Body of pancreas (tissue), 4 donors: ENCODE data around the gene MAP2K4. TPM values are rescaled to one million over a fixed set of nuclear protein-coding genes. Genes with fewer than 3 reads are reported as not detected.

Experiments
- ATAC-seq: fragments of 150-250 bp; one replicate; pipeline ENCODE4 v1.9.1; 2016
- DNase-seq, 4 donors: peaks; one replicate each; pipeline ENCODE4 v3.0.0-alpha.2; 2019
- H3K27ac ChIP-seq, 4 donors: fragments of 200-600 bp; sonication (generic); 1 replicate in 3 of 4; 2 replicates in 1 of 4; pipeline versions ENCODE4 v1.5.1 to v1.6.1; 2016 to 2019; ENCODE audit warnings: mild to moderate bottlenecking in 1 of 4, mixed read lengths in 1 of 4, moderate library complexity in 1 of 4
- H3K27me3 ChIP-seq, 2 donors: fragments of 200-600 bp; sonication (generic); one replicate each; pipeline ENCODE4 v1.6.0; 2016; ENCODE audit warnings: mild to moderate bottlenecking in 1 of 2
- H3K36me3 ChIP-seq, 2 donors: fragments of 200-600 bp; sonication (generic); replicated peaks in 1 of 2; 2 replicates each; pipeline ENCODE4 v1.5.1; 2016; ENCODE audit warnings: low read depth in 2 of 2; ENCODE audit not compliant: insufficient read depth in 1 of 2
- H3K4me1 ChIP-seq: fragments of 200-600 bp; sonication (generic); one replicate; pipeline ENCODE4 v1.6.0; 2016
- H3K4me3 ChIP-seq, 2 donors: fragments of 200-600 bp; sonication (generic); 1 replicate in 1 of 2; 2 replicates in 1 of 2; pipeline ENCODE4 v1.5.1; 2016 to 2019
- H3K9me3 ChIP-seq, 3 donors: fragments of 200-600 bp; sonication (generic); 1 replicate in 2 of 3; 2 replicates in 1 of 3; pipeline ENCODE4 v1.5.1; 2016
- POLR2A ChIP-seq, 3 donors: fragments of 450-650 bp; IDR thresholded peaks; one replicate each; pipeline ENCODE4 v1.6.1; 2016; ENCODE audit warnings: antibody characterized with exemption in 3 of 3, mild to moderate bottlenecking in 2 of 3
- WGBS, 2 donors: methylation state at CpG; one replicate each; pipeline ENCODE4 v1.1.5; 2017; 5-methylcytosine and 5-hydroxymethylcytosine counted together
- intact Hi-C: fragments of 100-400 bp; cut with DNase I; formaldehyde crosslinking; loops from one replicate; pipeline ENCODE4 v1.15.1; 2023
- total RNA-seq, 2 donors: library from RNA; depleted of rRNA; stranded (reverse); fragments of >200 nt; gene quantifications; one replicate each; pipeline ENCODE4 v1.1.0, GENCODE V29; 2016
- TF ChIP-seq, protein P1 (sequence below), 7 experiments: fragments of 450-650 bp in 4 of 7; fragments of 200-600 bp in 3 of 7; sonication (generic) in 3 of 7; IDR thresholded peaks; one replicate each; pipeline ENCODE4 v1.5.1; 2016 to 2019; ENCODE audit warnings: antibody characterized with exemption in 7 of 7

The MAP2K4 gene
- total RNA-seq, 2 donors from 2014 or later: 12.5 to 15.2 TPM

DNA sequence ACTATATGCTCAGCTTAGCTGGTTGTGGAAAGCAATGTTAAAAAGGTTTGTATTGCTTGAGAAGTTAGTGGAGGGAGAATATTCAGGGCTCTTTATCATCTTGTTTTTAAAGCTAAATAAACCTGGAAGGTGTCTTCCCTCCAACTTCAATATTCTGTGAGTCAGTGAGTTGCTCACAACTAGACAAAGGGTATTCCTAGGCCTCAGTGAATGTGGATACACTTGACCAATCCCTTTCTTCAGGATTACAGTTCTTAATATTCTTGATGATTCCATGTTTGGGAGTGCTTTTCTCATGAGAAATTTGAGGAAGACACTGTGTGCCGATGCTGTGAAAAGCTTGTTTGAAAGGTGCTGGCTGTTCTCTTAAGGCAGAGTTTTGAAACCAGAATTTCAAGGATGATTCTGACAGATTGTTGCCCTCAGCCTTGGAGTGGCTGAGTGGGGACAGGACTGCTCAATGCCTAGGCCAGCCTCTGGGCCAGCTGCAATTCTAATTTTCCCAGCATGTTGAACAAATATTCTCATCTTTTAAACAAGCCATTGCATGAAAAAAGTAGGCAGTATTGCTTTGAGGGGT, 30.1 kb downstream of the MAP2K4 start:
- WGBS, 2 donors: 93 to 100% methylated on average over 1 of the region's 1 CpG
- Histone ChIP-seq H3K36me3 (no peaks in the 10 kb centered on the region), H3K9me3 (no peaks in the 10 kb centered on the region), H3K4me1 (peaks cover 42% of the 10 kb centered on the region), H3K4me3 (no peak overlapping the region), H3K27ac (no peak overlapping the region), H3K27me3 (no peaks in the 10 kb centered on the region)
- TF ChIP-seq, protein P1, sequence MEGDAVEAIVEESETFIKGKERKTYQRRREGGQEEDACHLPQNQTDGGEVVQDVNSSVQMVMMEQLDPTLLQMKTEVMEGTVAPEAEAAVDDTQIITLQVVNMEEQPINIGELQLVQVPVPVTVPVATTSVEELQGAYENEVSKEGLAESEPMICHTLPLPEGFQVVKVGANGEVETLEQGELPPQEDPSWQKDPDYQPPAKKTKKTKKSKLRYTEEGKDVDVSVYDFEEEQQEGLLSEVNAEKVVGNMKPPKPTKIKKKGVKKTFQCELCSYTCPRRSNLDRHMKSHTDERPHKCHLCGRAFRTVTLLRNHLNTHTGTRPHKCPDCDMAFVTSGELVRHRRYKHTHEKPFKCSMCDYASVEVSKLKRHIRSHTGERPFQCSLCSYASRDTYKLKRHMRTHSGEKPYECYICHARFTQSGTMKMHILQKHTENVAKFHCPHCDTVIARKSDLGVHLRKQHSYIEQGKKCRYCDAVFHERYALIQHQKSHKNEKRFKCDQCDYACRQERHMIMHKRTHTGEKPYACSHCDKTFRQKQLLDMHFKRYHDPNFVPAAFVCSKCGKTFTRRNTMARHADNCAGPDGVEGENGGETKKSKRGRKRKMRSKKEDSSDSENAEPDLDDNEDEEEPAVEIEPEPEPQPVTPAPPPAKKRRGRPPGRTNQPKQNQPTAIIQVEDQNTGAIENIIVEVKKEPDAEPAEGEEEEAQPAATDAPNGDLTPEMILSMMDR (IDR thresholded peaks at IDR 0.05): no peak
- no peak for TF ChIP-seq POLR2A (IDR thresholded peaks at IDR 0.05)
- intact Hi-C loops: no loop called here
- ATAC-seq (no peak), DNase-seq (no peak)

DNA sequence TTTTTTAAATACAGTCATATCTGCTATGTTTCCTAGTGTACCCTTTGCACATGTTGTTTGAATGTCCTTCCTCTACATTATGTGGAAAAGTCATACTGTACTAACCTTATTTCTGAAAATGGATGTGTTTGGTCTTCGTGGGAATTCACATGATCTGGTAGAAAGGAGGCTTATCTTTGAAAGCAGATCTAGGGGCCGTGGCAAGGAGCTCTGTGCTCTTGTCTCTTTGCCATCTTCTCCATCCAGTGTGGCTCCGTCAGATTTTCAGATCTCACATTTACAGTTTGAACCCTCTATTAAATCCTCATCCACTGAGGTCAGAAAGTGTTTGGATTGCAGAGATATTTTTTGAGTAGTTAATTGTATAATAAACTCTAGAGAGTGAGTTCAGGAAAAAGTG, 32.9 kb downstream of the MAP2K4 start:
- H3K36me3 ChIP-seq: no peaks in the 10 kb centered on the region
- H3K4me1 ChIP-seq: peaks cover 29% of the 10 kb centered on the region
- intact Hi-C loops: no loop called here
- no peaks in the 10 kb centered on the region for H3K27me3 ChIP-seq
- no peak overlapping the region for H3K4me3 ChIP-seq
- ATAC-seq (no peak), DNase-seq (no peak)
- no peaks in the 10 kb centered on the region for H3K9me3 ChIP-seq
- no peak overlapping the region for H3K27ac ChIP-seq
- 41 to 57% methylated on average over 3 of the region's 3 CpGs for WGBS, 2 donors
- TF ChIP-seq, protein P1 (IDR thresholded peaks at IDR 0.05): no peak
- no peak for TF ChIP-seq POLR2A (IDR thresholded peaks at IDR 0.05)

DNA sequence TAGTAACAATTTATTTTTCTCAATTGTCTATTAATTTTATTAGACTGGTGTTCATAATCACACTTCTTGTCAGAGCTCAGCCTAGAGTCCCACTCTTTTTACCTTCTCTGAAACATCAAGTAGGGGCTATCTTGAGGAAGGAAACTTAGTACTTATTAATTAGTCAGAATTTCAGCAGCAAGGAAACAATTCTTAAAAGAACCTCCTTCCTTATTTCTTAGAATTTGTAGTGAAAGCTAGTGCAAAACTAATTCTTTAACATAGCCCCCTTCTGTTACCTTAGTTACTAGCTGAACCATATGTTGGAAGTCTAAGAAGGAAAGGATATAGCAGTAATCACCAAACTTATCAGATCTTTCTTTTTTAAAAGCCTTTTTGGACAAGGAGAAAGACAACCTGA, 35.2 kb downstream of the MAP2K4 start:
- intact Hi-C loops: no loop called here
- no peaks in the 10 kb centered on the region for H3K9me3 ChIP-seq
- no peak overlapping the region for H3K27ac ChIP-seq
- H3K36me3 ChIP-seq: no peaks in the 10 kb centered on the region
- H3K27me3 ChIP-seq: no peaks in the 10 kb centered on the region
- TF ChIP-seq, protein P1 (IDR thresholded peaks at IDR 0.05): no peak
- TF ChIP-seq POLR2A (IDR thresholded peaks at IDR 0.05): no peak
- ATAC-seq: no peak
- H3K4me3 ChIP-seq: no peak overlapping the region
- no peak for DNase-seq
- H3K4me1 ChIP-seq: peaks cover 17% of the 10 kb centered on the region

DNA sequence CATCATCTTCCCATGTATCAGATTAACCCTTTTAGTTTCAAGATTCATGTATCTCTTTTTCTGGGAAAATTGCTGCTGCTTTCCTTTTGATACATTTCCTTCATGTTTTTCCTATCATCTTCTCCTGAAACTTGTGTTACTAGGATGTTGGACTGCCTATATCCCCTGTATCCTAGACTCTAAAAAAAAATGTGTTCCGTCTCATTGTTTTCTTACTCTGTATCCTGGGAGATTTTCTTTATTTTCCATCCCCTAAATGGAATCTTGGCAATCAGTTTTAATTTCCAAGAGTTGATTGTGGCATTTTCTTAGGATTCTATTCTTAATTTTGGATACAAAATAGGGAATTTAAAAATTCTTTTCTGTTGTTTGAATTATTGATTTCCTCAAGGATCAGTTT, 36.8 kb downstream of the MAP2K4 start:
- DNase-seq (no peak), ATAC-seq (no peak)
- WGBS, 2 donors: 90 to 100% methylated on average over 1 of the region's 1 CpG
- H3K4me1 ChIP-seq: peaks cover 16% of the 10 kb centered on the region
- TF ChIP-seq POLR2A (IDR thresholded peaks at IDR 0.05): no peak
- TF ChIP-seq, protein P1 (IDR thresholded peaks at IDR 0.05): no peak
- H3K27ac ChIP-seq: no peak overlapping the region
- H3K36me3 ChIP-seq: no peaks in the 10 kb centered on the region
- intact Hi-C loops: no loop called here
- H3K4me3 ChIP-seq: no peak overlapping the region
- H3K27me3 ChIP-seq: no peaks in the 10 kb centered on the region
- H3K9me3 ChIP-seq: no peaks in the 10 kb centered on the region

DNA sequence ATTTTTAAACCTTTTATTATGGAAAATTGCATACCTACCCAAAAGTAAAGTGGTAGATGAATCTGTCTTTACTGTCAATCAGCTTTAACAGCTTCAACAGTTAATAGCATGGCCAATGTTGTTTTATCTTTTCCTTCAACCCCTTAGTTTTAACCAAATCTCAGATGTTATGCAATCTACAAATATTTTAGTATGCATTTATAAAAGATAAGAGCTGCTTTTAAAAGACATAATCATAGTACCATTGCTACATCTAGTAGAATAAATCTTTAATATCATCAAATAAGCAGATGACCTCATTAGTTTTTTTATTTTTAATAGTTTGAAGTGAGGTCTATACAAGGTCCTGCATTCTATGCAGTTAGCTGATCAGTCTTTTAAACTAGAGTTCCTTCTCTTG, 37.9 kb downstream of the MAP2K4 start:
- H3K36me3 ChIP-seq: no peaks in the 10 kb centered on the region
- no peaks in the 10 kb centered on the region for H3K9me3 ChIP-seq
- peaks cover 10% of the 10 kb centered on the region for H3K4me1 ChIP-seq

More for the DNA sequence above, 37.9 kb downstream of the MAP2K4 start:
- H3K27me3 ChIP-seq: no peaks in the 10 kb centered on the region
- intact Hi-C loops: no loop called here
- H3K27ac ChIP-seq: no peak overlapping the region
- DNase-seq: no peak
- TF ChIP-seq, protein P1 (IDR thresholded peaks at IDR 0.05): no peak
- TF ChIP-seq POLR2A (IDR thresholded peaks at IDR 0.05): no peak
- no peak for ATAC-seq
- no peak overlapping the region for H3K4me3 ChIP-seq
